Karpas-422 (cell line): Measurements from ENCODE around the gene MBD5. TPM values are rescaled to one million over a fixed set of nuclear protein-coding genes. Genes with fewer than 3 reads are reported as not detected.

Source experiments
- DNase-seq: peaks from one replicate; pipeline ENCODE4 v3.0.0-alpha.2; 2015
- H2AFZ ChIP-seq: fragments of 200-600 bp; sonication (generic); 2 replicates; pipeline ENCODE4 v1.6.1; 2014; ENCODE audit warnings: antibody characterized with exemption, low read length, mixed read lengths
- H3K27ac ChIP-seq: fragments of 200-600 bp; sonication (generic); 2 replicates; pipeline ENCODE4 v1.5.1; 2014; ENCODE audit warnings: mild to moderate bottlenecking, low read length, moderate library complexity
- H3K27me3 ChIP-seq: fragments of 200-600 bp; sonication (generic); 2 replicates; pipeline ENCODE4 v1.6.1; 2014; ENCODE audit warnings: low read length, mixed read lengths
- H3K36me3 ChIP-seq: fragments of 200-600 bp; sonication (generic); 2 replicates; pipeline ENCODE4 v1.6.1; 2014; ENCODE audit warnings: low read length, mixed read lengths; ENCODE audit not compliant: insufficient read depth
- H3K4me1 ChIP-seq: fragments of 200-600 bp; sonication (generic); 2 replicates; pipeline ENCODE4 v1.6.1; 2014; ENCODE audit warnings: mild to moderate bottlenecking, low read length, mixed read lengths
- H3K4me2 ChIP-seq: fragments of 200-600 bp; sonication (generic); 2 replicates; pipeline ENCODE4 v1.6.1; 2014; ENCODE audit warnings: low read length, low read depth, mild to moderate bottlenecking; ENCODE audit not compliant: poor library complexity, severe bottlenecking
- H3K4me3 ChIP-seq: fragments of 200-600 bp; sonication (generic); 2 replicates; pipeline ENCODE4 v1.5.1; 2014; ENCODE audit warnings: mild to moderate bottlenecking, antibody characterized with exemption, low read length, mixed read lengths
- H3K79me2 ChIP-seq: fragments of 200-600 bp; sonication (generic); 2 replicates; pipeline ENCODE4 v1.6.1; 2014; ENCODE audit warnings: mild to moderate bottlenecking, low read length, mixed read lengths
- H3K9ac ChIP-seq: fragments of 200-600 bp; sonication (generic); 2 replicates; pipeline ENCODE4 v1.6.0; 2014; ENCODE audit warnings: low read length
- H3K9me2 ChIP-seq: fragments of 200-600 bp; sonication (generic), shearing (Covaris generic); replicated peaks from 2 replicates; pipeline ENCODE4 v1.6.0; 2014; ENCODE audit warnings: mild to moderate bottlenecking, low read length, moderate library complexity; ENCODE audit not compliant: insufficient read depth
- H3K9me3 ChIP-seq: fragments of 300-700, 200-600 bp; sonication (generic); 2 replicates; pipeline ENCODE4 v1.6.1; 2014; ENCODE audit warnings: low read length, mixed read lengths
- H4K20me1 ChIP-seq: fragments of 200-600 bp; sonication (generic); 2 replicates; pipeline ENCODE4 v1.6.1; 2014; ENCODE audit warnings: mild to moderate bottlenecking, antibody characterized with exemption, low read length, low read depth; ENCODE audit not compliant: insufficient read depth
- total RNA-seq: library from RNA; depleted of rRNA; stranded (reverse); fragments of >200 nt; shearing (Covaris generic); gene quantifications from 2 replicates; pipeline ENCODE4 v1.2.3, GENCODE V29; 2014; ENCODE audit warnings: low replicate concordance

The MBD5 gene
- total RNA-seq, 1 experiment from 2014 or later = 64.7 TPM

DNA sequence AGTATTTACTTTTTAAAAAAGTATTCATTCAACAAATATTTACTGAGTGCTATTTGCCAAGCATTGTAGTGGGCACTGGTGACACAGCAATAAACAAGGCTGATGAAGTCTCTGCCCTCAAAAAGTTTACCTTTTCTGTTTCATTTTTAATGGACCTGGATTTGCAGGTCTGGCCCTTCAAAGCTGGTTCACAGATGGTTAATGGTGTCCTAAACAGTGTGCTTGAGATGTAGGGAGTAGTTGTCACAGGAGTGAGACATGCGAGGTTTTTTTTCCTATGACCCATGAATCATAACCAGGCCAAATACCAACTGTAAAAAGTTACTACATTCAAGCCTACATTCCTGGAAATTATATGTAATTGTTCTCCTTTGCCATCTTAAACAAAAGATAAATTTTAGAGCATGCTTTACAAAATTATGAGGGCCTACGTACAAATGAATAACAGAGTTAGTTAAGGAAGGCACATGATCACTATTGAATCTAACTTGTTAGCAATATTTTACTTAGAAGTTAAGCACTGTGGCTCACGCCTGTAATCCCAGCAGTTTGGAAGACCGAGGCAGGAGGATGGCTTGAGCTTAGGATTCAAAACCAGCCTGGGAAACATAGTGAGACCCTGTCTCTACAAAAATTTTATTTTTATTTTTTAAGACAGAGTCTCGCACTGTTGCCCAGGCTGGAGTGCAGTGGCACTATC is 223.9 kb downstream of the MBD5 start:
- H2AFZ ChIP-seq = 0 out of 2 replicates have a peak overlapping the region, but pooled peaks have one; percentile 60
- no peaks in the 10 kb centered on the region for H4K20me1 ChIP-seq
- 0 out of 2 replicates have a peak, but pooled peaks cover 5% of the 10 kb centered on the region for H3K9me2 ChIP-seq
- H3K4me3 ChIP-seq = no peak overlapping the region
- H3K9me3 ChIP-seq = 0 out of 2 replicates have a peak, but pooled peaks cover 2% of the 10 kb centered on the region
- no peak for DNase-seq
- H3K27me3 ChIP-seq = no peaks in the 10 kb centered on the region
- H3K27ac ChIP-seq = no peak overlapping the region
- 0 out of 2 replicates have a peak, but pooled peaks cover 2% of the 10 kb centered on the region for H3K79me2 ChIP-seq
- no peak overlapping the region for H3K4me2 ChIP-seq
- H3K9ac ChIP-seq = no peak overlapping the region
- H3K4me1 ChIP-seq = no peaks in the 10 kb centered on the region
- no peaks in the 10 kb centered on the region for H3K36me3 ChIP-seq

DNA sequence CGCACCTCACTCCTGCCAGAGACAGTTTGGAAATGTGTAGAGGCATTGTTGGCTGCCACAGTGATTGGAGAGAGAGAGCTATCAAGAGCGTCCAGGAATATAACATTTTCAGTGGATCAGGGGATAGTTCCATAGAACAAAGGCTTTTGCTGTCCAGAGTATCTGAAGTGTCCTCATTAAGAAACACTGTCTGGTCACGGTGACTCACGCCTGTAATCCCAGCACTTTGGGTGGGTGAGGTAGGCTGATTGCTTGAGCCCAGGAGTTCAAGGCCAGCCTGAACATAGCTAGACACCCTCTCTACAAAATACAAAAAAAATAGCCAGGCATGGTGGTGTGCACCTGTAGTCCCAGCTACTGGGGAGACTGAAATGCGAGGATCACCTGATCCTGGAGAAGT is 231.1 kb downstream of the MBD5 start:
- Histone ChIP-seq H3K27me3 (no peaks in the 10 kb centered on the region), H3K4me2 (no peak overlapping the region), H3K27ac (no peak overlapping the region), H3K4me3 (no peak overlapping the region), H3K79me2 (no peaks in the 10 kb centered on the region), H3K9ac (no peak overlapping the region), H3K36me3 (no peaks in the 10 kb centered on the region), H4K20me1 (no peaks in the 10 kb centered on the region), H2AFZ (no peak overlapping the region), H3K9me2 (0 out of 2 replicates have a peak, but pooled peaks cover 5% of the 10 kb centered on the region), H3K9me3 (peaks cover 11% of the 10 kb centered on the region; the same call in 1 of the 2 replicates), H3K4me1 (no peaks in the 10 kb centered on the region)
- DNase-seq = no peak

DNA sequence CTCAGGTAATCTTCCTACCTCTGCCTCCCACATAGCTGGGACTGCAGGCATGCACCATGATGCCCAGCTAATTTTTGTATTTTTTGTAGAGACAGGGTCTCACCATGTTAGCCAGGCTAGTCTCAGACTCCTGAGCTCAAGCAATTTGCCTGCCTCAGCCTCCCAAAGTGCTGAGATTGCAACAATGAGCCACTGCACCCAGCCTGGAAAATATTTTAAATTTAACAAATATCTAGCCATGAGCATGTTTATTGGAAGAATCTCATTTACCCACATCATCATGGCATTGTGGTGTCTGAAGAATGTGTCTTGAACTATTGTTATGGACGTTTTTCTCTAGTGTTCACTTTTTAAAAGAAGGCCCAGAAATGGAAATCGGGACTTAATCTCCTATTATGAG is 231.8 kb downstream of the MBD5 start:
- Histone ChIP-seq H3K9ac (no peak overlapping the region), H3K79me2 (no peaks in the 10 kb centered on the region), H3K4me1 (no peaks in the 10 kb centered on the region), H2AFZ (no peak overlapping the region), H3K27ac (no peak overlapping the region), H3K9me3 (peaks cover 11% of the 10 kb centered on the region; the same call in 1 of the 2 replicates), H3K4me2 (no peak overlapping the region), H3K27me3 (no peaks in the 10 kb centered on the region), H3K9me2 (0 out of 2 replicates have a peak, but pooled peaks cover 5% of the 10 kb centered on the region), H3K4me3 (no peak overlapping the region), H4K20me1 (no peaks in the 10 kb centered on the region), H3K36me3 (no peaks in the 10 kb centered on the region)
- no peak for DNase-seq

DNA sequence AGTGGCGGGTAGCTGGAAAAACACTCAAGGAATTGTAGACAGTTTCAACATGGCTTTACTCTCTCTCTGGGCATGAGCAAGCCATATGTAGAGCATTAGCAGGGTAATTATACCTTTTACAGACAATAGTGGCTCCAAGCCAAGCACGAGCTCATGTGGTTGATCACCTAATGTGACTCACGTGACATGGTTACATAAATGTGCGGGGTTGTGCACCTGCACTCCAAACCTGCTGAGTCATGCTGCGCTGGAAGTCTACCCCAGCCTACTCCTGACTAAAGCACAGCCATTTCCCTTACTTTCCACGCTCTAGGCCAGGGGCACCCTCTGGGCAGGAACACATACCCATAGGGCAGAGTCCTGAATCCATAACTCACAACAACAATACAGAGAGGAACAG is 232.8 kb downstream of the MBD5 start:
- H3K4me1 ChIP-seq = no peaks in the 10 kb centered on the region

DNA sequence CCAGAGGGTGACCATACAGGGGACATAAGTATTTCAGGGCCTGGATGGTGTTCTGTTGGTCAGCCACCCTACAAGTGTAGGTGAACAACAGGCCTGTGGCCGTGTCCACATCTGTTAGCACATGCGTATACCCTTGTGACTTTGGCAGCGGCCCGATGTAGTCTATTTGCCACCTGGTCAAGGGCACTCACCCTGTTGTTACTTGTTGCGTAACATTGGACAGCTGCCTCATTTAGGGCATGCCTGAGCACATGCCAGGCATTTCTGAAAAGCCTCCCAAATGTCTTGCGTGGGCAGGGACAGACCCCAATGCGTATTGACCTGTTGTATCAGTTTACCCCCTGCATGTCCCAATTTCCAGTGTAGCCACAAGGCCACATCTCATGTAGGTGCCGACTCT is 235.0 kb downstream of the MBD5 start:
- no peaks in the 10 kb centered on the region for H3K36me3 ChIP-seq
- peaks cover 16% of the 10 kb centered on the region; the same call in 1 of the 2 replicates for H3K9me3 ChIP-seq
- H3K4me2 ChIP-seq = no peak overlapping the region
- no peaks in the 10 kb centered on the region for H4K20me1 ChIP-seq
- H3K27ac ChIP-seq = no peak overlapping the region
- H2AFZ ChIP-seq = no peak overlapping the region
- no peak overlapping the region for H3K9ac ChIP-seq
- H3K4me3 ChIP-seq = no peak overlapping the region
- no peaks in the 10 kb centered on the region for H3K9me2 ChIP-seq
- no peak for DNase-seq
- H3K79me2 ChIP-seq = no peaks in the 10 kb centered on the region
- no peaks in the 10 kb centered on the region for H3K4me1 ChIP-seq
- no peaks in the 10 kb centered on the region for H3K27me3 ChIP-seq

More for the DNA sequence above, 232.8 kb downstream of the MBD5 start:
- Histone ChIP-seq H3K9me2 (0 out of 2 replicates have a peak, but pooled peaks cover 2% of the 10 kb centered on the region), H3K9ac (no peak overlapping the region), H3K9me3 (peaks cover 11% of the 10 kb centered on the region; the same call in 1 of the 2 replicates), H3K79me2 (no peaks in the 10 kb centered on the region), H3K36me3 (no peaks in the 10 kb centered on the region), H3K27ac (no peak overlapping the region), H4K20me1 (no peaks in the 10 kb centered on the region), H2AFZ (no peak overlapping the region), H3K27me3 (no peaks in the 10 kb centered on the region), H3K4me3 (no peak overlapping the region), H3K4me2 (no peak overlapping the region)
- DNase-seq = peak; percentile 44

DNA sequence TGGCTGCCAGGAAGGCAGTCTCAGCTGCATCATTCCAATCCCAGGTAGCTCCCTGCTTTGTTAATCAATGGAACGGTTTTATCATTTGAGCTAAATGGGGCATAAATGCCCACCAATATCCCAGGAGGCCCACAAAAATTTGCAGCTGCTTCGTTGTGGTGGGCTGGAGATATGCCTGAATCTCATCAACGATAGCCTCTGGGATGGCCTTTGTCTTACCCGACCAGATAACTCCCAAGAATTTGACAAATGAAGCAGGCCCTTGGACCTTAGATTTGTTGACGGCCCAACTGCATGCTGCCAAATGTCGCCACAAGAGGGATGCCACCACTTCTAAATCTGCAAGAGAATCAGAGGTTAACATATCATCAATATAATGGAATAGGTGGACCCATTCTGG is 236.4 kb downstream of the MBD5 start:
- H3K27ac ChIP-seq = no peak overlapping the region
- no peaks in the 10 kb centered on the region for H3K27me3 ChIP-seq
- no peak overlapping the region for H3K4me2 ChIP-seq
- peaks cover 16% of the 10 kb centered on the region; the same call in 1 of the 2 replicates for H3K9me3 ChIP-seq
- no peaks in the 10 kb centered on the region for H4K20me1 ChIP-seq
- no peaks in the 10 kb centered on the region for H3K36me3 ChIP-seq
- H3K79me2 ChIP-seq = no peaks in the 10 kb centered on the region
- H3K4me1 ChIP-seq = no peaks in the 10 kb centered on the region
- no peak overlapping the region for H3K4me3 ChIP-seq
- no peaks in the 10 kb centered on the region for H3K9me2 ChIP-seq
- no peak for DNase-seq
- no peak overlapping the region for H3K9ac ChIP-seq
- no peak overlapping the region for H2AFZ ChIP-seq

DNA sequence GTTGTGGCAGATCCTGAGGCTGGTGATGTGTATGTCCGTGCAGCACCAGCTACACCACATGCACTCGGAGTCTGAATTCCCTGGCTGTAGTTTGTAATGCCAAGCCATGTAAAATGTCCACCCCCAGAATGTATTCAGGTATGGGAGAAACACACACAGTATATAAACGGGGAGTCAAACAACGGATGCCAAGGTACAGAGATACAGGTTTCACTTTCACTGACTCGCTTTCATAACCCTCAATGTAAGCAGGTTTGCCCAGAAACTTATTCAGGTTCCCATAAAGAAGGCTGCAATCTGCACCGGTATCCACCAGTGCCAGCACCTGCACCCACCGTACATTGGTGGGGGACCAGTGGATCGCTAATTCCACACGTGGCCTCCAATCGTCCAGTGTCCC is 237.2 kb downstream of the MBD5 start:
- H3K79me2 ChIP-seq = no peaks in the 10 kb centered on the region
- no peak for DNase-seq
- no peaks in the 10 kb centered on the region for H3K27me3 ChIP-seq
- no peaks in the 10 kb centered on the region for H3K9me2 ChIP-seq
- no peak overlapping the region for H2AFZ ChIP-seq
- H3K27ac ChIP-seq = no peak overlapping the region
- peaks cover 13% of the 10 kb centered on the region; the same call in 1 of the 2 replicates for H3K9me3 ChIP-seq
- no peaks in the 10 kb centered on the region for H3K36me3 ChIP-seq
- H3K4me1 ChIP-seq = no peaks in the 10 kb centered on the region
- no peaks in the 10 kb centered on the region for H4K20me1 ChIP-seq
- no peak overlapping the region for H3K9ac ChIP-seq
- H3K4me2 ChIP-seq = no peak overlapping the region
- H3K4me3 ChIP-seq = no peak overlapping the region

DNA sequence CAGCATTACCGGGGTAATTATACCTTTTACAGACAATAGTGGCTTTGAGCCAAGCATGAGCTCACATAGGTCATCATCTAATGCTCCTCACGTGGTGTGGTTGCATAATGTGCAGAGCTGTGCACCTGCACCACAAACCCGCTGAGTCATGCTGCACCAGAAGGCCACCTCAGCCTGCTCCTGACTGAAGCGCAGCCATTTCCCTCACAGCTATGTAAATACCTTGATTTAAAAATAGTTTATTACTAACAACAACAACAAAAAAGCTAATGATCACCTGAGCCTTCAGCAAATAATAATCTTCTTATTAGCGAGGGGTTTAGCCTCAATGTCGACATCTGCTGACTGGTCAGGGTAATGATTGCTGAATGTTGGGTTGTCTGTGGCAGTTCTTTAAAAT is 238.8 kb downstream of the MBD5 start:
- H3K4me3 ChIP-seq = no peak overlapping the region
- H3K36me3 ChIP-seq = no peaks in the 10 kb centered on the region
- no peak overlapping the region for H3K4me2 ChIP-seq
- H2AFZ ChIP-seq = no peak overlapping the region
- no peaks in the 10 kb centered on the region for H3K4me1 ChIP-seq
- no peaks in the 10 kb centered on the region for H3K79me2 ChIP-seq
- H3K9me3 ChIP-seq = peaks cover 5% of the 10 kb centered on the region; the same call in 1 of the 2 replicates
- H3K9me2 ChIP-seq = no peaks in the 10 kb centered on the region
- H4K20me1 ChIP-seq = no peaks in the 10 kb centered on the region
- H3K27me3 ChIP-seq = no peaks in the 10 kb centered on the region
- peak; percentile 37 for DNase-seq
- no peak overlapping the region for H3K9ac ChIP-seq
- H3K27ac ChIP-seq = no peak overlapping the region
